Measurements from ENCODE around the gene NCAPD2.
"Not testable (repeated sequence)": the region's sequence is repeated elsewhere in the genome, so short reads cannot be mapped to it uniquely, and the experiment has no call there.

GRCh38 chr12:6466751-6467150 is 27.2 kb upstream of the NCAPD2 start:
- not testable (repeated sequence) for TF ChIP-seq CTCF (IDR thresholded peaks at IDR 0.05 in 8 of 11, conservative IDR thresholded peaks at IDR 0.05 in 3 of 11); POLR2A (IDR thresholded peaks at IDR 0.05)

Data from spleen (tissue), 7 donors.